Activated T-helper 1 cell treated with anti-CD3 and anti-CD28 coated beads, Interleukin-12 subunit alpha, Interleukin-12 subunit beta, Interleukin-2, Interleukin-4 antibody, amounts not matched to agents 30 ng/mL and 10 ng/mL and 1 ng/mL, durations not matched to agents 14 hours and 24 hours and 36 hours (primary cell): ENCODE measurements around the gene RPS2. TPM values are rescaled to one million over a fixed set of nuclear protein-coding genes. Genes with fewer than 3 reads are reported as not detected.

Source experiments
- DNase-seq: peaks from one replicate; pipeline ENCODE4 v3.0.0; 2021; ENCODE audit warnings: low spot score
- H3K27ac Mint-ChIP-seq: one replicate; pipeline ENCODE4 v1.8.0; 2021; ENCODE audit warnings: mild to moderate bottlenecking, mixed read lengths
- H3K27me3 Mint-ChIP-seq: one replicate; pipeline ENCODE4 v1.8.0; 2022; ENCODE audit warnings: mild to moderate bottlenecking, moderate library complexity, mixed read lengths; ENCODE audit not compliant: insufficient read depth
- H3K36me3 Mint-ChIP-seq: one replicate; pipeline ENCODE4 v1.8.0; 2021; ENCODE audit warnings: low read depth, mixed read lengths
- H3K4me1 Mint-ChIP-seq: one replicate; pipeline ENCODE4 v1.8.0; 2021; ENCODE audit warnings: low read depth, mixed read lengths
- H3K4me3 Mint-ChIP-seq: one replicate; pipeline ENCODE4 v1.8.0; 2021; ENCODE audit warnings: mild to moderate bottlenecking, moderate library complexity, mixed read lengths
- H3K9me3 Mint-ChIP-seq: one replicate; pipeline ENCODE4 v1.8.0; 2021; ENCODE audit warnings: mixed read lengths
- intact Hi-C: fragments of 100-400 bp; cut with micrococcal nuclease; formaldehyde crosslinking; loops from one replicate; pipeline ENCODE4 v1.15.1; 2024
- total RNA-seq: library from RNA; stranded (reverse); gene quantifications from 2 replicates; pipeline ENCODE4 v1.2.3, GENCODE V29; 2022

RPS2 gene
- total RNA-seq, 1 donor from 2014 or later = 3,145 TPM

DNA sequence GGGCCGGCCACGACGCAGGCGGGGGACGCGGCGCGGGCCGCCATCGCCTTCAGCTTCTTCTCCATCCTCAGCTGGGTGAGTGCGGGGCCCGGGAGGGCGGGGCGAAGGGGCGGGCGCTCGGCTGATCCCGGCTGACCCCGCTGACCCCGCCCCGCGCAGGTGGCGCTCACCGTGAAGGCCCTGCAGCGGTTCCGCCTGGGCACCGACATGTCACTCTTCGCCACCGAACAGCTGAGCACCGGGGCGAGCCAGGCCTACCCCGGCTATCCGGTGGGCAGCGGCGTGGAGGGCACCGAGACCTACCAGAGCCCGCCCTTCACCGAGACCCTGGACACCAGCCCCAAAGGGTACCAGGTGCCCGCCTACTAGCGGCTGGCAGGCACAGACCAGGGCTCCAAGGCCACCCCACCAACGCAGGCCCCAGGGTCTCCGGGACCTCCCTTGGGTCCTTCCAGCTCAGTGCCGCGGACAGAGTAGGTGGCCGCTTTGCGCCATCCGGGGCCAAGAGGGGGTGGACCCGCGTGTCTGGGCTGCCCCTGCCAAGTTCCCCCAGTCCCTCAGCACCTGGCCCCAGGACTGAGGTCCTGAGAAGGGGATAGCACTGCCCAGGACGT lies 28.2 kb upstream of the RPS2 start:
- intact Hi-C loops = loop anchor here (1.0 to 2.0 kb wide), 9 partner anchors 9 to 976 kb away; partner anchors contain the start of genes GFER, MSRB1, NDUFB10 and NTHL1
- H3K27me3 Mint-ChIP-seq = peaks cover 11% of the 10 kb centered on the region
- H3K4me3 Mint-ChIP-seq = no peak overlapping the region
- no peaks in the 10 kb centered on the region for H3K9me3 Mint-ChIP-seq
- no peak overlapping the region for H3K27ac Mint-ChIP-seq
- peaks cover 12% of the 10 kb centered on the region for H3K36me3 Mint-ChIP-seq
- DNase-seq = no peak
- peaks cover 26% of the 10 kb centered on the region for H3K4me1 Mint-ChIP-seq

DNA sequence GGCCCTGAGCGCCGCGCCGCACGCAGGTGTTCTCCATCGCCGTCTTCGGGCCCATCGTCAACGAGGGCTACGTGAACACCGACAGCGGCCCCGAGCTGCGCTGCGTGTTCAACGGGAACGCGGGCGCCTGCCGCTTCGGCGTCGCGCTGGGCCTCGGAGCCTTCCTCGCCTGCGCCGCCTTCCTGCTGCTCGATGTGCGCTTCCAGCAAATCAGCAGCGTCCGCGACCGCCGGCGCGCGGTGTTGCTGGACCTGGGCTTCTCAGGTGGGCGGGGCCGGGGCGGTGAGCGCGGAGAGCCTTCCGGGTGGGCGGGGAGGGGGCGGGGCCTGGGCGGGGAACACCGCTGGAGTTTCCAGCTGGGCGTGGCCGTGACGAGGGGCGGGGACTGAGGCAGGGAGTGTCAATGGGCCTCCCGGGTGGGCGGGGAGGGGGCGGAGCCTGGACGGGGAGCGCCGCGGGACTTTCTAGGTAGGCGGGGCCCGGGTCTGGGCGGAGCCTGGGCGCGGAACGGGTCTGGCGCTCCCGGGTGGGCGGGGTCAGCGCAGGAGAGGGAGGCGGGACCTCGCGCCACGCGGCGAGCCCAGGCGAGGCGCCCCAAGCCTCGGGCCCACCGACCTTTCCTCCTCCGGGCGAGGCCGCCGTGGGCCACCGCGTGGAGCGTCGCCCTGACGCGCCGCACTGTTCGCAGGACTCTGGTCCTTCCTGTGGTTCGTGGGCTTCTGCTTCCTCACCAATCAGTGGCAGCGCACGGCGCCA lies 27.5 kb upstream of the RPS2 start:
- intact Hi-C loops = loop anchor here (1.0 to 2.0 kb wide), 9 partner anchors 8 to 977 kb away; partner anchors contain the start of genes GFER, MSRB1, NDUFB10 and NTHL1
- peak overlapping the region; percentile 82 for H3K4me3 Mint-ChIP-seq
- peaks cover 26% of the 10 kb centered on the region for H3K4me1 Mint-ChIP-seq
- peaks cover 10% of the 10 kb centered on the region for H3K36me3 Mint-ChIP-seq
- no peak overlapping the region for H3K27ac Mint-ChIP-seq
- peaks cover 11% of the 10 kb centered on the region for H3K27me3 Mint-ChIP-seq
- DNase-seq = peak; percentile 91
- no peaks in the 10 kb centered on the region for H3K9me3 Mint-ChIP-seq

DNA sequence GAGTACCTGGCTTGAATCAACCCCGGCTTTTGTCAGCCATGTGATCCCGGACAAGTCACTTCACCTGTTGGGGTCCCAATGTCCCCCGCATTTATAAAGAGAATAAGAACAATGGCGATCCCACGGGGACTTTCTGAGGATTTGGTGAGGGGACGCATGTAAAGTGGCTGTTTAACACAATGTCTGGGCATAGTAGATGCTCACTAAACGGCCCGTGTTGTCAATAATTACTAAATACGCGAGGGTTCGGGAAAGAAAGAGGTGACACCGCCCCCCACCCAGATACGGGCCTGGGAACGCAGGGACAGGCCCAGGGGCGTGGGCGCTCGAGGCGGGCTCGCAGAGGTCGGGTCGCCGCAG lies 26.9 kb upstream of the RPS2 start:
- Mint-ChIP-seq H3K4me1 (peaks cover 26% of the 10 kb centered on the region), H3K27ac (peak overlapping the region; percentile 84), H3K27me3 (peaks cover 11% of the 10 kb centered on the region), H3K9me3 (no peaks in the 10 kb centered on the region), H3K4me3 (peak overlapping the region; percentile 82), H3K36me3 (peaks cover 14% of the 10 kb centered on the region)
- no peak for DNase-seq
- intact Hi-C loops = no loop called here

DNA sequence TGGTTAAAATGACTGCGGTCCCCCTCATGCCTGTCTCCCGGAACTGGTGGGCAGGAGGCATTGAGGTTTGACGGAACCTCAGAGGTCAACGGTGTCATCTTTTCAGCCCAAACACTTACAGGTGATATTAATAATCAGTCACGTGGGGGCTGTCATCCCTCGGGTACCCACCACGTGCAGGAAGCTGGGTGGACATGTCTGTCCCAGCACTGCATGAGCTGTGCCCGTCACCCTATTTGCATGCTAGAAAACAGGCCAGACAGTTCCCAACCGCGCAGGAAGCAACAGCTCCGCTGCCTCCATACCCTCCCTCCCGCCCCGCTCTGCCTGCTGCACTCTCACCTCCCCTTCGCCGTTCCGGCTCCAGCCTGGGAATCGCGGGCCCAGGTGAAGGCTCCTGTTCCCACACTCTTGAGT lies 26.5 kb upstream of the RPS2 start:
- peaks cover 15% of the 10 kb centered on the region for H3K36me3 Mint-ChIP-seq
- H3K4me1 Mint-ChIP-seq = peaks cover 26% of the 10 kb centered on the region
- H3K4me3 Mint-ChIP-seq = peak overlapping the region; percentile 82
- intact Hi-C loops = no loop called here
- peak overlapping the region; percentile 84 for H3K27ac Mint-ChIP-seq
- H3K9me3 Mint-ChIP-seq = no peaks in the 10 kb centered on the region
- no peak for DNase-seq
- peaks cover 11% of the 10 kb centered on the region for H3K27me3 Mint-ChIP-seq

DNA sequence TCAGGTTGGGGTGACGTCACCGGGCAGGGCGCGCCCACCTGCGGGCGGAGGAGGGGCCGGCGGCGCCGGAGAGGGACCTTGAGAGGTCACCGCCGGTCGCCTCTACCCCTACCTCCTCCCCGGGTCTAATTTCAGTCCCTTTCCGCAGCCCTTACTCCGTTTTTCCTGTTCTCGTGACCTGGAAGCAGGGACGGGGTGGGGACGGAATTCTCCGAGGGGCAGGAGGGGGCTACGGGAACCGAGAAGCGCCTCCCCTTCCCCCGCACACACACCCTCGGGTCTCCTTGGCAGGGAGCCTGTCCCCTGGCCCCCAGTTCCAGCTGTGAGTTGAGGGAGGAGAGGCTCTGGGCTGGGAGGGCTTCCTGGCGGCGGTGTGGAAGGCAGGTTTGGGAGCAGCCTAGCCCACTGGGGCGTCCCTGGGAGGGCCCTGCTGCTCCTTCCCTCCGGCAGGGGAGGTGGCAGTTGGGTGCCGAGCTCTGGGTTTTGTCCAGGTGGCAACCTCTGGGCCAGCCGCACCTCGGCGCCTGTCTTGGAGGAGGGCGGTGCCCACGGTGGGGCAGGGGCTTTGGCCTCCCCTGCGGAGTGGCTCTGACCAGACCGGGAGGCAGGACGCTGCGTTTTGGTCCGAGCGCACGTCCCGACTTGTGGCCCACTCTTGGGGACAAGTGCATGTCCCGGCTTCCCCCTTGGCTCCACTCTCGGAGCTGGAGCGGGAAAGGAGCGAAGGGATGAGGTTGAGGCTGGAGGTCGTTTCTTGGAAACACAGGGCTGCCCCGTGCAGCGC lies 25.9 kb upstream of the RPS2 start:
- H3K4me1 Mint-ChIP-seq = peaks cover 26% of the 10 kb centered on the region
- peak; percentile 58 for DNase-seq
- H3K4me3 Mint-ChIP-seq = peak overlapping the region; percentile 82
- H3K27ac Mint-ChIP-seq = peak overlapping the region; percentile 84
- intact Hi-C loops = no loop called here
- H3K27me3 Mint-ChIP-seq = peaks cover 11% of the 10 kb centered on the region
- H3K36me3 Mint-ChIP-seq = peaks cover 14% of the 10 kb centered on the region
- H3K9me3 Mint-ChIP-seq = no peaks in the 10 kb centered on the region

DNA sequence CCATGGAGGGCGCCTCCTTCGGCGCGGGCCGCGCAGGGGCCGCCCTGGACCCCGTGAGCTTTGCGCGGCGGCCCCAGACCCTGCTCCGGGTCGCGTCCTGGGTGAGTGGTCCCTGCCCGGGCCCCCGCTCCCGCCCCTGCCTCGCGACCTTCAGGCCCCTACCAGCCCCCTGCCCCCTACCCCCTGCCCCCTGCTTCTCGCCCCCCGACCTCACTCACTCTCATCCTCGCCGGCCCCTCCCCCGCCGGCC lies 25.4 kb upstream of the RPS2 start:
- no peak overlapping the region for H3K4me3 Mint-ChIP-seq
- intact Hi-C loops = no loop called here
- no peak overlapping the region for H3K27ac Mint-ChIP-seq
- H3K9me3 Mint-ChIP-seq = no peaks in the 10 kb centered on the region
- peaks cover 14% of the 10 kb centered on the region for H3K36me3 Mint-ChIP-seq
- no peak for DNase-seq
- H3K27me3 Mint-ChIP-seq = peaks cover 11% of the 10 kb centered on the region
- H3K4me1 Mint-ChIP-seq = peaks cover 26% of the 10 kb centered on the region

DNA sequence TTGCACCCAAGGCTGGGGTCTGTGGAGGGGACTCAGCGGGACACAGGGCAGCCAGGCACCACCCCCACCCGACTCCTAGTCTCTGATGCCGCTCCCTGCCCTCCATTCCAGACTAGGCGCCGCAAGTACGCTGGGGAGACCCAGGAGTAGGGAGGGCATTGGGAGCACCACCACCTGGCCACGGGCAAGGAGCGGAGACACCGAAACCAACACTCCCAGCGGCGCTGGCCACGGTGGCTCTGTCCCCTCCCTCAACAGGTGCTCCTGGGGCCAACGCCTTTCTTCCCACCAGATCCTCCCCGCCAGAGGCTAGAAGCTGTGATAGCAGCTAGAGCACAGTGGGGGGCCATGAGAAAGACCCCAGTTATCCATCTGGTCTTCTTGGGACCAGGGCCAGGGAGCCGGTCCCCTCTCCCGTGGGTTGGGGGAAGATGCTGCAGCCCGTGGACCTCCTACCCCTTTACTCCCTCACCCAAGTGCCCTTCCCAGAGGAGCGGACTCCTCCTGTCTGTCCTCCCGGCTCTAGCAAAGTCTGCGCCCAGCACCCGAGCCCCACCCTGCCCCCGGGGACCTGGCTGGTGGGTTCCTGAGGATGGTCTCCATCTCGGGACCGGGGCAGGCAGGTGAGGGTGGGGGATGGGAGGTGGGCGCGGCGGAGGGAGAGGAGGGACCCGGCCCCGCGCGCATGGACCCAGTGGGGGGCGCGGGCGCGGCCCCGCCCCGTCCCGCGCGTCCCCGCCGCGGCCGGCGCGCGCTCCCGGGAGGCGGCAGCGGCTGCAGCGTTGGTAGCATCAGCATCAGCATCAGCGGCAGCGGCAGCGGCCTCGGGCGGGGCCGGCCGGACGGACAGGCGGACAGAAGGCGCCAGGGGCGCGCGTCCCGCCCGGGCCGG lies 24.8 kb upstream of the RPS2 start, which contains the start of gene SYNGR3:
Gene SYNGR3 (plus strand): TSS at position 762 of the 892 bp plus-strand sequence. CDS start 133 bp downstream, outside the sequence.
- H3K9me3 Mint-ChIP-seq = no peaks in the 10 kb centered on the region
- peak within 1 kb of the TSS; percentile 82 for H3K4me3 Mint-ChIP-seq
- H3K4me1 Mint-ChIP-seq = peaks cover 26% of the 10 kb centered on the region
- H3K36me3 Mint-ChIP-seq = peaks cover 17% of the 10 kb centered on the region
- intact Hi-C loops = no loop called here
- peaks cover 11% of the 10 kb centered on the region for H3K27me3 Mint-ChIP-seq
- H3K27ac Mint-ChIP-seq = peak within 1 kb of the TSS; percentile 84
- DNase-seq = no peak

DNA sequence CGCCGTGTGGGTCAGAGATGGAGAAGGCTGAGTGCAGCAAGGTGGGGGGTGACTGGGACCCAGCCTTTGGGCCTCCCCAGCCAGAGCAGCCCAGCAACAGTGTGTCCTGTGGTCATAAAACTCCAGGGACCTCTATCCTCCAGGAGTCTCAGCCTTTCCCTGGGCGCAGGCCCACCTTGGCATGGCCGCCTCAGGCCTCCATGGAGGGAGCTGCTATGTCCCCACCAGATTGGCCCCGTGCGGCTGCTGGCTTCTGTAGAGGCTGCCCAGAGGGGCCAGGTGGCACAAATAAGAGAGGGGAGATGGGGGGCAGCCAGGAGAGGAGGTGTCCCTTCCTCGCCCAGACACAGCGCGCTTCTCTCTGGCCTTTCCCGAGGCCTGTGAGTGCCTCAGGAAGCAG lies 22.6 kb upstream of the RPS2 start:
- Mint-ChIP-seq H3K4me3 (no peak overlapping the region), H3K27ac (no peak overlapping the region), H3K9me3 (no peaks in the 10 kb centered on the region), H3K36me3 (peaks cover 14% of the 10 kb centered on the region), H3K27me3 (peaks cover 21% of the 10 kb centered on the region), H3K4me1 (peaks cover 17% of the 10 kb centered on the region)
- intact Hi-C loops = no loop called here
- no peak for DNase-seq

DNA sequence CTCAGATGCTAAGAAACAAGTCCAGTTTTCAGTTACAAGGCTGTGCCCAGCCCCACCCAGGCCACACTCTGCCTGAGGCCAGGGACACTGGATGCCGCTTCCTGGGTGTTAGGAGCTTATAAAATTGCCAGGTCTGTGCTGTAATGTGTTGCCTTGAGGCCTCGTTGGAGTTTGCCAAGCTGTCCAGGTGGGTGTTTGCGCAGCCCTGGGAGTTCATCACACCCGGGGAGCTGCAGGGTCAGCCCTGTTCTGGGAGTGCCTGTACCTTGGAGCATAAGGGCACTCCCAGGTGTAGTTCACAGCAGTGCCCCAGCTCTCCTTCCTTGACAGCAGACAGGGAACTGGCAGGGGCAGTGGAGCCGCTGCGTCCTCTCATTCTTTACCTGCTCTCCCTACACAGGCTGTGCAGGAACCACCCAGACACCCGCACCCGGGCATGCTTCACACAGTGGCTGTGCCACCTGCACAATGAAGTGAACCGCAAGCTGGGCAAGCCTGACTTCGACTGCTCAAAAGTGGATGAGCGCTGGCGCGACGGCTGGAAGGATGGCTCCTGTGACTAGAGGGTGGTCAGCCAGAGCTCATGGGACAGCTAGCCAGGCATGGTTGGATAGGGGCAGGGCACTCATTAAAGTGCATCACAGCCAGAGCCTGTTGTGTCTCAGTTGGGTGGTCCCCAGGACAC lies 21.0 kb upstream of the RPS2 start:
- Mint-ChIP-seq H3K27me3 (peaks cover 32% of the 10 kb centered on the region), H3K4me3 (peak overlapping the region; percentile 84), H3K27ac (no peak overlapping the region), H3K36me3 (peaks cover 14% of the 10 kb centered on the region), H3K4me1 (peaks cover 8% of the 10 kb centered on the region), H3K9me3 (no peaks in the 10 kb centered on the region)
- no peak for DNase-seq
- intact Hi-C loops = no loop called here

DNA sequence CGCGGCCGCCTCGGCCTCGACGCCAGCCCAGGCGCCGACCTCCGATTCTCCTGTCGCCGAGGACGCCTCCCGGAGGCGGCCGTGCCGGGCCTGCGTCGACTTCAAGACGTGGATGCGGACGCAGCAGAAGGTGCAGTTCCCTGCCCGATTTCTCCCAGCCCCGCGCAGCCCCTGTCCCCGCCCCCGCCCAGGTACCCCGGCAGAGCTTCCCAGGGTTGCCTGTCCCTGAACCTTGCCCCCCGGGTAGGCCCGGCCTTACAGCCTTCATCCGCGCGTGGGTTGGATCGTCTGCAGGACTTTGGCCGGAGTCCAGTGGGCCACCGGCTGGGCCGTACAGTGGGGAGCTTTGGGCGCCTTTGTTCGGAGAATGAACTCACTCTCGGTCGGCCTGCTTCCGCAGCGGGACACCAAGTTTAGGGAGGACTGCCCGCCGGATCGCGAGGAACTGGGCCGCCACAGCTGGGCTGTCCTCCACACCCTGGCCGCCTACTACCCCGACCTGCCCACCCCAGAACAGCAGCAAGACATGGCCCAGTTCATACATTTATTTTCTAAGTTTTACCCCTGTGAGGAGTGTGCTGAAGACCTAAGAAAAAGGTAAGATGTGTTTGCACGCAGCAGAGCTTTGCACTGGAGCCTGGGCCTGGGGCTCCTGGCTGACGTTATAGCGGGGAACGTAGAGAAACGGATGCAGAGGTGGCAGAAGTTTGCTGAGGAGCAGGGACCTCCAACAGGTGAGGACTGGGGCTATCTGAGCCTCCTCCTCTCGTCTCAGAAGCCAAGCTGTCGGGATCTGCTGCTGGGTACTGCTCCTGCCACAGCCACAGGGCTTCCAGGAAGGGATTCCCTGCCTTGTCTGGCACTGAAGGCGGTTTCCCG lies 20.0 kb upstream of the RPS2 start:
- intact Hi-C loops = loop anchor here (1.0 to 5.0 kb wide), 4 partner anchors 8 to 38 kb away; partner anchors contain the start of genes NDUFB10 and TBL3
- DNase-seq = no peak
- peaks cover 39% of the 10 kb centered on the region for H3K27me3 Mint-ChIP-seq
- H3K4me3 Mint-ChIP-seq = peak overlapping the region; percentile 84
- H3K9me3 Mint-ChIP-seq = no peaks in the 10 kb centered on the region
- H3K27ac Mint-ChIP-seq = peak overlapping the region; percentile 29
- peaks cover 8% of the 10 kb centered on the region for H3K4me1 Mint-ChIP-seq
- peaks cover 14% of the 10 kb centered on the region for H3K36me3 Mint-ChIP-seq
